Measurements from ENCODE around the gene TNNT2.

TNNT2 gene

DNA sequence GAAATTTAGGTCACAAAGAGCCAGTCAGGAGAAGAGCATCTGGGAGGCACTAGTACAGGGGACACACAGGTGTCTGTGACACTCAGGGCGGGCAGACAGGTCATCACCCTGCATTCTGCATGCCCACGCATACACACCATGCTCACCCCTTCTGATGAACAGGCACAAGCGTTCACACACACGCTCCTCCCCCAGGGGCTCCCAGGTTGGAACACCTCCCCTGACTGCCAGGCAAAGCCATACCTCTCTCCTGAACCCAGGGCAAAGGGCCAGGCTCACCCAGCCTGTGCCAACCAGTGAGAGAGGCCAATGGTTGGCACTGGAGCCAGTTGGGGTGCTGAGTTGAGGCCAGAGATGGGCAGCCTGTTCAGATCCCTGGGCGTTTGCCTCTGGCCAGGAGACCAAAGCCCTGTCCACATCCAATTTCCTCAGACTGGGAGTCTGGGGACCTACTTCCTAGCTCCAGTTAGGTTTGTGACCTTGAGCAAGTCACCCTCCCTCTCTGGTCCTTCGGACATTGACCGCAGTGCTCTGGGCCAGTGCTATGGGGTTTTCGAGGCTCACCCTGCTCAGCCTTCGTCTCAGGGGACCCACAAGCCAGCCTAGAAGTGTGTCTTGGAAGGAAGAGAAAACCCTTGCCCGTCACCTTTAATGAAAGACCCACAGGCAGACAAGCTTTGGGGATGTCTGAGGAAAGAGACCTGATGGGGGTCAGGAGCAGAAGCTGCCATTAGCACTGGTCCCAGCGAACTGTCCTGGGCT is 27.4 kb upstream of the TNNT2 start:
- Histone ChIP-seq H3K4me1 (ENCODE audit: control insufficient read depth in 5 of 5, insufficient read depth in 5 of 5, low read length in 5 of 5) (peaks cover 0 to 6% (median 4%) of the 10 kb centered on the region in 5 donors), H3K36me3 (ENCODE audit: control insufficient read depth in 5 of 5, insufficient read depth in 5 of 5, low read length in 5 of 5) (no peaks in the 10 kb centered on the region), H3K27me3 (ENCODE audit: control insufficient read depth in 5 of 5, insufficient read depth in 4 of 5, low read length in 5 of 5) (peaks cover 0 to 30% (median 19%) of the 10 kb centered on the region in 5 donors), H3K9ac (ENCODE audit: low read length in 5 of 5) (no peak overlapping the region), H3K4me3 (ENCODE audit: low read depth in 1 of 5, low read length in 5 of 5) (no peak overlapping the region), H3K27ac (ENCODE audit: low read depth, low read length) (no peak overlapping the region), H3K9me3 (ENCODE audit: control insufficient read depth in 5 of 5, low read length in 5 of 5) (no peaks in the 10 kb centered on the region)

- Histone ChIP-seq H3K27me3 (ENCODE audit: control insufficient read depth in 5 of 5, insufficient read depth in 4 of 5, low read length in 5 of 5) (peaks cover 0 to 38% (median 28%) of the 10 kb centered on the region in 5 donors), H3K36me3 (ENCODE audit: control insufficient read depth in 5 of 5, insufficient read depth in 5 of 5, low read length in 5 of 5) (no peaks in the 10 kb centered on the region), H3K4me3 (ENCODE audit: low read depth in 1 of 5, low read length in 5 of 5) (no peak overlapping the region), H3K9me3 (ENCODE audit: control insufficient read depth in 5 of 5, low read length in 5 of 5) (no peaks in the 10 kb centered on the region), H3K27ac (ENCODE audit: low read depth, low read length) (no peak overlapping the region), H3K9ac (ENCODE audit: low read length in 5 of 5) (no peak overlapping the region), H3K4me1 (ENCODE audit: control insufficient read depth in 5 of 5, insufficient read depth in 5 of 5, low read length in 5 of 5) (peaks cover 0 to 12% (median 11%) of the 10 kb centered on the region in 5 donors)
These were observed 26.6 kb upstream of the TNNT2 start for GRCh38 chr1:201404055-201404454.

GRCh38 chr1:201403359-201403758 is 25.9 kb upstream of the TNNT2 start:
- H3K36me3 ChIP-seq (ENCODE audit: control insufficient read depth in 5 of 5, insufficient read depth in 5 of 5, low read length in 5 of 5), result no peaks in the 10 kb centered on the region
- H3K9ac ChIP-seq (ENCODE audit: low read length in 5 of 5), result no peak overlapping the region
- no peak overlapping the region for H3K27ac ChIP-seq (ENCODE audit: low read depth, low read length)
- H3K4me3 ChIP-seq (ENCODE audit: low read depth in 1 of 5, low read length in 5 of 5), result no peak overlapping the region
- peaks cover 7 to 39% (median 35%) of the 10 kb centered on the region in 5 donors for H3K27me3 ChIP-seq (ENCODE audit: control insufficient read depth in 5 of 5, insufficient read depth in 4 of 5, low read length in 5 of 5)
- H3K4me1 ChIP-seq (ENCODE audit: control insufficient read depth in 5 of 5, insufficient read depth in 5 of 5, low read length in 5 of 5), result peaks cover 0 to 14% (median 11%) of the 10 kb centered on the region in 5 donors
- no peaks in the 10 kb centered on the region for H3K9me3 ChIP-seq (ENCODE audit: control insufficient read depth in 5 of 5, low read length in 5 of 5)

DNA sequence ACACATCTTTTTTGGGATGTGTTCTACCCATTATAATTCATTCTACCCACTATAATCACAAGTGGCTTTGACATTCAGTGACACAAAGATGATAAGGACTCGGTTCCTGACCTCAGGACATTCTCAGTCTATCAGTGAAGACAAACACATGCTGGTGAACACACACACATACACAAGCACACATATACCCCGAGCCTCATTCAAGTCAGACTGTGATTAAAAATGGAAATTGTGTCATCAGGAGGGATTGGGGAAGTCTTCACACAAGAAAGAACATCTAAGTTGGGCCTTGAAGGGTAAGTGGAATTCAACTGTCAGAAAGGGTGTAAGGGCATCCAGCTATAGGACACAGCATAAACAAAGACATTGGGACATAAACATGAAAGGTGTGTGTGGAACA is 24.2 kb upstream of the TNNT2 start:
- Histone ChIP-seq H3K36me3 (ENCODE audit: control insufficient read depth in 5 of 5, insufficient read depth in 5 of 5, low read length in 5 of 5) (no peaks in the 10 kb centered on the region), H3K27ac (ENCODE audit: low read depth, low read length) (no peak overlapping the region), H3K4me1 (ENCODE audit: control insufficient read depth in 5 of 5, insufficient read depth in 5 of 5, low read length in 5 of 5) (peaks cover 0 to 10% (median 6%) of the 10 kb centered on the region in 5 donors), H3K4me3 (ENCODE audit: low read depth in 1 of 5, low read length in 5 of 5) (no peak overlapping the region), H3K9ac (ENCODE audit: low read length in 5 of 5) (no peak overlapping the region), H3K27me3 (ENCODE audit: control insufficient read depth in 5 of 5, insufficient read depth in 4 of 5, low read length in 5 of 5) (peaks cover 7 to 46% (median 39%) of the 10 kb centered on the region in 5 donors), H3K9me3 (ENCODE audit: control insufficient read depth in 5 of 5, low read length in 5 of 5) (no peaks in the 10 kb centered on the region)

DNA sequence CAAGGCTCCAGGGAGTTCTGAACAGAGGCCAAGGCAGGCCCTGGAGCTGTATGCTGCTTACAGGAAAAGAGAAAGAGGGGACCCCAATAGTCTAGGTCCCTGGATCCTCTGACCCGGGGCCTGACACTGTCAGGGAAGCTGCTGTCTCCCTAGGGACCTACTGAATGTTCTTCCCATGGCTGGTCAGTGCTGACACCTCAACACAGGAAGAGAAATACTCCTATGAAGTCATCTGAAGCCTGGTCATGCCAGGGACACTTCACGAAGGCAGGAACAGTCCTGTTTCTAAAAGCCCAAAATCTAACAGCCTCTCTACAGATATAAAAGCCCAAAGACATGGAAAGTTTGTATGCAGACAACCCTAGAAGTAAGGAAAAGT is 23.4 kb upstream of the TNNT2 start:
- Histone ChIP-seq H3K27me3 (ENCODE audit: control insufficient read depth in 5 of 5, insufficient read depth in 4 of 5, low read length in 5 of 5) (peaks cover 7 to 46% (median 39%) of the 10 kb centered on the region in 5 donors), H3K27ac (ENCODE audit: low read depth, low read length) (no peak overlapping the region), H3K36me3 (ENCODE audit: control insufficient read depth in 5 of 5, insufficient read depth in 5 of 5, low read length in 5 of 5) (no peaks in the 10 kb centered on the region), H3K4me3 (ENCODE audit: low read depth in 1 of 5, low read length in 5 of 5) (no peak overlapping the region), H3K9ac (ENCODE audit: low read length in 5 of 5) (no peak overlapping the region), H3K9me3 (ENCODE audit: control insufficient read depth in 5 of 5, low read length in 5 of 5) (no peaks in the 10 kb centered on the region), H3K4me1 (ENCODE audit: control insufficient read depth in 5 of 5, insufficient read depth in 5 of 5, low read length in 5 of 5) (peaks cover 0 to 10% (median 6%) of the 10 kb centered on the region in 5 donors)

DNA sequence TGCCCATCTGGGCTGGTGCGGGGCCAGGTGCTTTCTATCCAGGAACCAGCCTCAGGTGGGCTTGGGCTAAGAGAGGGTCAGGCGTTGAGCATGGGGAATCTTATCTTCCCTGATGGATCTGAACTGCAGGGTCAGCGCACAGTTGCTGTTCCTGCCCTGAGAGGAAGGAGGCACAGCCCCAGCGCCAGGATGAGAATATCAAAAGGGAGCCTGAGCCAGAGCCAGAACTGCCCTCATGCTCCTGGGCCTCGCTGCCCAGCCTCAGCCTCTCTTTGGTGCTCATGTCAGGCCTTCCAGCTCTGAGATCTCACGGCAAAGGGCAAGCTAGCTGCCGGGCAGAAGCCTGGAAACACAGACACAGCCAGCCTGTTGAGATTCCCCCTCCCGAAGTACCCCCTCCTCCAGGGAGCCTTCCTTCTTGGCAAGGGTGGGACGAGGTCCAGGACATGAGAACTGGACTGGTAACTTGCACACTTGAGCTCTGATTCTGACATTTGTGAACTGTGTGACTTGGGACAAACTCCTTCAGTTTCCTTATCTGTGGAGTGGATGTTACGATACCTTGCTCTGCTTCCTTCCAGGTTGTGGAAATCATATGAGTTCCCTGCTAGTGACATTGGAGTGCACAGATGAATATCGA is 22.9 kb upstream of the TNNT2 start:
- Histone ChIP-seq H3K4me1 (ENCODE audit: control insufficient read depth in 5 of 5, insufficient read depth in 5 of 5, low read length in 5 of 5) (peaks cover 0 to 10% (median 6%) of the 10 kb centered on the region in 5 donors), H3K36me3 (ENCODE audit: control insufficient read depth in 5 of 5, insufficient read depth in 5 of 5, low read length in 5 of 5) (no peaks in the 10 kb centered on the region), H3K27me3 (ENCODE audit: control insufficient read depth in 5 of 5, insufficient read depth in 4 of 5, low read length in 5 of 5) (peaks cover 7 to 46% (median 39%) of the 10 kb centered on the region in 5 donors), H3K9me3 (ENCODE audit: control insufficient read depth in 5 of 5, low read length in 5 of 5) (no peaks in the 10 kb centered on the region), H3K9ac (ENCODE audit: low read length in 5 of 5) (no peak overlapping the region), H3K27ac (ENCODE audit: low read depth, low read length) (no peak overlapping the region), H3K4me3 (ENCODE audit: low read depth in 1 of 5, low read length in 5 of 5) (no peak overlapping the region)

- H3K4me1 ChIP-seq (ENCODE audit: control insufficient read depth in 5 of 5, insufficient read depth in 5 of 5, low read length in 5 of 5), result peaks cover 0 to 10% (median 6%) of the 10 kb centered on the region in 5 donors
- H3K9me3 ChIP-seq (ENCODE audit: control insufficient read depth in 5 of 5, low read length in 5 of 5), result no peaks in the 10 kb centered on the region
- no peaks in the 10 kb centered on the region for H3K36me3 ChIP-seq (ENCODE audit: control insufficient read depth in 5 of 5, insufficient read depth in 5 of 5, low read length in 5 of 5)
- H3K27ac ChIP-seq (ENCODE audit: low read depth, low read length), result no peak overlapping the region
- H3K9ac ChIP-seq (ENCODE audit: low read length in 5 of 5), result no peak overlapping the region
- H3K4me3 ChIP-seq (ENCODE audit: low read depth in 1 of 5, low read length in 5 of 5), result peak overlapping the region in 2 of 5 donors; percentile 23 to 46
- H3K27me3 ChIP-seq (ENCODE audit: control insufficient read depth in 5 of 5, insufficient read depth in 4 of 5, low read length in 5 of 5), result peaks cover 7 to 46% (median 39%) of the 10 kb centered on the region in 5 donors
These were observed 22.1 kb upstream of the TNNT2 start for GRCh38 chr1:201399352-201400126.

DNA sequence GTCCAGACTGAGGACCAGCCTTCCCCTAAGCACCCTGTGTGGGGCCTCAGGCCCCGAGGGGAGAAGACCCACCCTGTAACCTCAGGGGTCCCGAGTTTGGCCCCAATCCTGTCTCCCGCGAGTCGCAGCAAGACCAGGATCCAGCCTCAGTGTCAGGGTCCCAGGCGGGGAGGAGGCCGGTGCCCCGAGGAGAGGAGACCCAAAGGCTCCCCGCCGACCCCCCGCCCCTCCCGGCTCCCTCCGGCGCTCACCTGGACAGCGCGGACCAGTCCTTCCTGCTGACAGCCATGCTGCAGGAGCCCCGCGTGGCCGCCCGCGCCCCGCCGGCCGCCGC is 21.5 kb upstream of the TNNT2 start, which contains the start of gene LAD1:
TSS of gene LAD1 (minus strand) at position 307 of the 334 bp plus-strand sequence. CDS start at position 289, 18 bp downstream.
- H3K36me3 ChIP-seq (ENCODE audit: control insufficient read depth in 5 of 5, insufficient read depth in 5 of 5, low read length in 5 of 5), result no peaks in the 10 kb centered on the region
- peak within 1 kb of the TSS in 2 of 5 donors; percentile 23 to 46 for H3K4me3 ChIP-seq (ENCODE audit: low read depth in 1 of 5, low read length in 5 of 5)
- no peak within 1 kb of the TSS for H3K27ac ChIP-seq (ENCODE audit: low read depth, low read length)
- H3K9ac ChIP-seq (ENCODE audit: low read length in 5 of 5), result no peak within 1 kb of the TSS
- H3K4me1 ChIP-seq (ENCODE audit: control insufficient read depth in 5 of 5, insufficient read depth in 5 of 5, low read length in 5 of 5), result peaks cover 0 to 10% (median 6%) of the 10 kb centered on the region in 5 donors
- H3K27me3 ChIP-seq (ENCODE audit: control insufficient read depth in 5 of 5, insufficient read depth in 4 of 5, low read length in 5 of 5), result peaks cover 7 to 46% (median 37%) of the 10 kb centered on the region in 5 donors
- H3K9me3 ChIP-seq (ENCODE audit: control insufficient read depth in 5 of 5, low read length in 5 of 5), result no peaks in the 10 kb centered on the region

DNA sequence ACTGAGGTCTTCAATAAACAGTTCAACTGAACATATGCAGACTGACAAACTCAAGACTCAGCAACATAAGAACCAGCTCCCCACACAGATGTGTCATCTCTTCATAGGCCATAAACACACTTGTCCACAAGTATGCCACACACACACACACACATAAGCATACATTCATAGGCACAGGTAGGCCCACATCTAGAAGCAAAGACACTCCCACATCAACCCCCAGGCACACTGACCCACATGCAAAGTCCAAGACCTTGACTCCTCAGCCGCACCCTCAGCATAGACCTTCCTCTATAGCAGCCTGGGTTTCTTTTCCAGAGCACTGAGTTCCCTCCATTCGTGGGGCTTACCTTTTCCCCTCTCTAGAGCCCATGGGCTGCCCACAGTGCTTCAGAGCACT is 20.2 kb upstream of the TNNT2 start:
- no peaks in the 10 kb centered on the region for H3K9me3 ChIP-seq (ENCODE audit: control insufficient read depth in 5 of 5, low read length in 5 of 5)
- H3K36me3 ChIP-seq (ENCODE audit: control insufficient read depth in 5 of 5, insufficient read depth in 5 of 5, low read length in 5 of 5), result no peaks in the 10 kb centered on the region
- no peak overlapping the region for H3K4me3 ChIP-seq (ENCODE audit: low read depth in 1 of 5, low read length in 5 of 5)
- H3K4me1 ChIP-seq (ENCODE audit: control insufficient read depth in 5 of 5, insufficient read depth in 5 of 5, low read length in 5 of 5), result peaks cover 0 to 10% (median 6%) of the 10 kb centered on the region in 5 donors
- H3K9ac ChIP-seq (ENCODE audit: low read length in 5 of 5), result no peak overlapping the region
- peaks cover 7 to 43% (median 32%) of the 10 kb centered on the region in 5 donors for H3K27me3 ChIP-seq (ENCODE audit: control insufficient read depth in 5 of 5, insufficient read depth in 4 of 5, low read length in 5 of 5)
- no peak overlapping the region for H3K27ac ChIP-seq (ENCODE audit: low read depth, low read length)
